ENCODE data around the gene CHD2.

- TF ChIP-seq TAF1 (IDR thresholded peaks at IDR 0.05; ENCODE audit: borderline replicate concordance, low read depth, low read length) (peak; percentile 98), POLR2AphosphoS5 (IDR thresholded peaks at IDR 0.05; ENCODE audit: low read length) (peak; percentile 100), TBL1XR1 (IDR thresholded peaks at IDR 0.05; ENCODE audit: low read depth, low read length) (no peak), MYC (IDR thresholded peaks at IDR 0.05; ENCODE audit: insufficient read depth, insufficient read length, insufficient replicate concordance, low read length, severe bottlenecking) (no peak), BCL11A (IDR thresholded peaks at IDR 0.05; ENCODE audit: low read depth, low read length) (0 out of 2 replicates have a peak, but pooled peaks have one; percentile 8), BHLHE40 (IDR thresholded peaks at IDR 0.05; ENCODE audit: borderline replicate concordance in 1 of 2, low read depth in 2 of 2, low read length in 1 of 2) (peak in 1 of 2 experiments; percentile 42; a peak in 2 of 4 replicates)
Observed at GRCh38 chr15:92899948-92900730, at the start of gene CHD2.

Data from GM12878 (cell line).